GM18519 (cell line): Measurements from ENCODE around the gene RAD50.

ENCODE experiments used
- ATAC-seq: cut with Tn5 transposase; IDR thresholded peaks from one replicate; pipeline ENCODE4 v1.9.1; 2021; ENCODE audit warnings: mild to moderate bottlenecking, moderate library complexity; ENCODE audit not compliant: unreplicated experiment, low FRiP score

The RAD50 gene

DNA sequence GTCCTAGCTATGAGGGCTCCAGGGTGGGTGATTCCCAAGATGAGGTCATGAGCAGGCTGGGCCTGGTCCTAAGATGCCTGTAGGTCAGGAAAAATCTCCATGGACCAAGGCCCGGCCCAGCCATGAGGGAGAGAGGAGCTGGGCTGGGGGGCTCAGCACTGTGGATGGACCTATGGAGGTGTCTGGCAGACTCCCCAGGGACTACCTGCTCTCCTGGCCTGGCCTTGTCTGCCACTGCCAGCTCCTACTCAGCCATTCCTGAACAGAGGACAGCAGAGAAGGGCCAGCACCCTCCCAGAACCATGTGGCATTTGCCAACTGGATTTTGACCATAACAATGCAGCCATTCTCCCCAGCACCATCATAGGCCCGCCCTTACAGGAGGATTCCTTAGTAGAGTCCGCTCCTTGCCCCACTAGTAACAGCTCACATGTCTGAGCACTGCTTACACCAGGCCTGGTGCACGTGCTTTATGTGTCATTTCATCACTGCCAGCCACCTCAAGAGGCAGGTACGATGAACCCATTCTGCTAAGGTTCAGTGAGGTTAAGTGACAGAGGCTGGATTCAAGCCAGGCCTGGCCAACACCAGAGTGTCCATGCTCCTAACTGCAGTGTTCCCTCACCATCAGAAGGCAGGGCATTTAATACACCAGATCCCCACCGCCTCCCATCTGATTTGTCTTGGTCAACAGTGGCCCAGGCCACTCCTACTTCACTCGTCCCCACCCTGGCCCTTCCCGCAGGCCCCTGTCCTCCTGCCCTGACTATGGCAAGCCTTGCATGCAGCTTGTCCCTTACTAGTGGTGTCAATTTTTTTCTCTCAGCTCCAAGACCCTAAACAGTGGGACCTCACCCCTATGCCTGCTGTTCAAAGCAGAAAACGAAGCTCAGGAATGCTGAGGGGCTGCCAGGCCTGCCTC is 101.9 kb downstream of the RAD50 start:
- ATAC-seq = no peak

DNA sequence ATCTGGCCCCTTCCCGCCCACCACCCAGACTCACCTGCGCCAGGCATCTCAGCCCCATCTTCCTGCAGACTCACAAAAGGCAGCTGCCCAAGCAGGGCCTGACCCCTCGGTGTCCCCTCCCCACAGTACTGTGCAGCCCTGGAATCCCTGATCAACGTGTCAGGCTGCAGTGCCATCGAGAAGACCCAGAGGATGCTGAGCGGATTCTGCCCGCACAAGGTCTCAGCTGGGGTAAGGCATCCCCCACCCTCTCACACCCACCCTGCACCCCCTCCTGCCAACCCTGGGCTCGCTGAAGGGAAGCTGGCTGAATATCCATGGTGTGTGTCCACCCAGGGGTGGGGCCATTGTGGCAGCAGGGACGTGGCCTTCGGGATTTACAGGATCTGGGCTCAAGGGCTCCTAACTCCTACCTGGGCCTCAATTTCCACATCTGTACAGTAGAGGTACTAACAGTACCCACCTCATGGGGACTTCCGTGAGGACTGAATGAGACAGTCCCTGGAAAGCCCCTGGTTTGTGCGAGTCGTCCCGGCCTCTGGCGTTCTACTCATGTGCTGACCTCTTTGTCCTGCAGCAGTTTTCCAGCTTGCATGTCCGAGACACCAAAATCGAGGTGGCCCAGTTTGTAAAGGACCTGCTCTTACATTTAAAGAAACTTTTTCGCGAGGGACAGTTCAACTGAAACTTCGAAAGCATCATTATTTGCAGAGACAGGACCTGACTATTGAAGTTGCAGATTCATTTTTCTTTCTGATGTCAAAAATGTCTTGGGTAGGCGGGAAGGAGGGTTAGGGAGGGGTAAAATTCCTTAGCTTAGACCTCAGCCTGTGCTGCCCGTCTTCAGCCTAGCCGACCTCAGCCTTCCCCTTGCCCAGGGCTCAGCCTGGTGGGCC is 103.1 kb downstream of the RAD50 start:
- ATAC-seq = no peak

GRCh38 chr5:132661231-132662003 is 104.6 kb downstream of the RAD50 start:
- no peak for ATAC-seq

GRCh38 chr5:132662004-132662401 is 105.2 kb downstream of the RAD50 start:
- no peak for ATAC-seq

- ATAC-seq = peak; percentile 53
Measured at GRCh38 chr5:132662925-132663770, 106.4 kb downstream of the RAD50 start.

- peak; percentile 33 for ATAC-seq
Measured at GRCh38 chr5:132663771-132664695, 107.3 kb downstream of the RAD50 start.

DNA sequence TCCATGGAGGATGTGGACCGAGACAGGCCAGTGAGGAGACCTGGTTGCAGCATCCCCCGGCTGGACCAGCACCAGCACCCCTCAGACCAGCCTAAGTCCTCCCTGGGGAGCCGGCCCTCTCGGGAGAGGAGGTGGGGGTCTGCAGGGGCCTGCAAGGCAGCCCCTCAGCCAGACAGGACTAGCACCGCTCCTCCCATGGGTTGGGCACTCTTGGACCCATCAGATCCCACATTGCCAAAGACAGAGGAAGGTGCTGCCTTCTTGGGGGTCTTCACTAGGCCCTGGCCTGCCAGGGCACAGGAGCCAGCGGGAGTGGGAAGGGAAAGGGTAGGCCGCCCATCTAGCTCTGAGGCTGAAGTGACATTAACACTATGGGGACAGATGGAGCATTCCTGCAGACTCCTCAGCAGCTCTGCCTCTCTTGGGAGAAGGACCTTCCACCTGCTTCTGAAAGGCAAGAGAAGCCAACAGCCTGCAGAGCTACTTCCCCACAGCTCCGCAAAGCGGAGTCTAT is 108.0 kb downstream of the RAD50 start:
- no peak for ATAC-seq

DNA sequence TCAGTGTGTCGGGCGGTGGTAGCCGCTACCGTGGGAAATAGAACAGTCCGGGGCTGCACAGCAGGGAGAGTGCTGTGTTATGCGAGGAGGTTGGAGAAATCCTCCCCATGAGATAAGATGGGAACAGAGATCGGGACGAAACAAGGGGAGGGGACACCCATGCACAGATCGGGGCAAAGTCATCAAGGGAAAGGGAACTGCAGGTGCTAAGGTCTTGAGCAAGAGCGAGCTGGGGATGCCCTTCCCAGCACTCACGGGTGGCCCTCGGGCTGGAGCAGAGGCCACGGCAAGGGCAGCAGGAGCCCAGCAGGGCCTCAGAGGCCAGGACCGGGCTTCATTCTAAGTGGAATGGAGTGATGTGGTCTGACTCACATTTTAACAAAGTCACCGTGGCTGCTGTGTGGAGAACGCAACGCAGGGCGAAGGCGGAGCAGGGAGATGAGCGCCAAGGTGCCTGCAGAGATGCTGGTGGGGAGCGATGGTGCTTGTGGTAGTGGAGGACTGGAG is 108.8 kb downstream of the RAD50 start:
- ATAC-seq = no peak

DNA sequence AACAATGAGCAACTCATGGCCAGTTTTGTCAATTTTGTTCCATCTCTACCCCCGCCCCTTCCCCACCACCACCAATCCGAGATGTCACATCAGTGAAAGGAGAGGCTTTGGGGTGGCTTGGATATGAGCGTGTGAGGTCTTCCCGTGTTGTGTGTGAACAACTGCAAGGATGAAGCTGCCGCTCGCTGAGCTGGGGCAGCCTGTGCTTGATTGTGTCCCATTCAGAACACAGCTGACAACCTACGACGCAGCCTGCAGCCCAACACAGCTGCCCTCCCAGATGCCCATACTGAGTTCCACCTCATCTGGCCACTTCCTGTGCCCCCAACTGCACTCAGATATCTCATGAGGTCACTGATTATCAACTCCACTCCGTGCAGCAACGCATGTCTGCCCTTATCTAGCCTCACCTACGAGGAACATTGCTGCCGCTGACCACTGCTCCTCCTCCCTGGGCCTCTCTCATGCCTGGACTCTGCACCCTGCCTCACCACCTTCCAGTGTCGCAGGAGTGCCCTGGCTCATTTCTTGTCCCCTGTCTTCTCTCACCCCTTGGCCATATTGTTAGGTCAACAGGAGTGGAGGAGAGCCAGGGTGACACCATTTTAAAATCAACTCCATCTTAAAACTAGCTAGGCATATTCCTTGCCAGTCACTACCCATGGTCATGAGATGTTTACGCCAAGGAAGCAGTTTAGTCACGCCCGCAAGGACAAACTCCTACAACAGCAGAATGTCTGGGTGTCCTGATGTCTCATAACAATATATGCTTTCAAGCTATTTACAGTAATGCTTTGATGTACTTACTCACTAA is 109.7 kb downstream of the RAD50 start:
- no peak for ATAC-seq

- ATAC-seq = no peak
Measured at GRCh38 chr5:132667309-132667708, 110.5 kb downstream of the RAD50 start.

- no peak for ATAC-seq
Measured at GRCh38 chr5:132667761-132668705, 111.3 kb downstream of the RAD50 start.

- no peak for ATAC-seq
Measured at GRCh38 chr5:132668706-132669454, 112.1 kb downstream of the RAD50 start.

GRCh38 chr5:132669455-132669820 is 112.7 kb downstream of the RAD50 start:
- no peak for ATAC-seq

- no peak for ATAC-seq
Measured at GRCh38 chr5:132669966-132670882, 113.4 kb downstream of the RAD50 start.

- no peak for ATAC-seq
Measured at GRCh38 chr5:132671000-132671399, 114.2 kb downstream of the RAD50 start.
